ENCODE data around the gene IGFBP5. TPM values are rescaled to one million over a fixed set of nuclear protein-coding genes. Genes with fewer than 3 reads are reported as not detected.

Gene IGFBP5
- total RNA-seq, 1 experiment from 2014 or later = 3.9 TPM

DNA sequence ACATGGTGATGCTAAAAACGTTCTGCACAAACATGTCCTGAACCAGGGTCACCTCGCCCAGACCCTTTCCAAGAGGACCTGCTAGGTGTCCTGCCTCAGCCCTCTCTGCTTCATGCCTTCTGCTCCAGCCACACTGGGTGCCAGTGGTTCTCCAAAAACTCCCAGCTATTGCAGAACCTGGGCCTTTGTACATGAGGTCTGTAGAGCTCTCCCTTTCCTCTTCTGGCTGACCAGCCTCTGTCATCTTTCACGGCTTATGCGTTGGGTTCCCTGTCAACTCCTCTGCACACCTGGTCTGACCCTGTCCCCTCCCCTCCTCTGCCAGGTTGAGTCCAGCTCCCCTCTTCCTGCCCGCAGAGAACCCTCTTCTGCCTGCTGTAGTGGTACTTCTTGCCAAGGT lies 35.5 kb upstream of the IGFBP5 start:
- POLR2A ChIA-PET = no interaction called here
- Histone ChIP-seq H4K20me1 (ENCODE audit: insufficient read depth) (no peaks in the 10 kb centered on the region), H3K27me3 (ENCODE audit: insufficient read depth, low read length) (peaks cover 39% of the 10 kb centered on the region), H3K9ac (ENCODE audit: low read length) (no peak overlapping the region), H3K27ac (ENCODE audit: low read depth, low read length) (no peak overlapping the region), H3K4me3 (replicated peaks in 1 of 2; ENCODE audit: low read depth in 1 of 2, low read length in 2 of 2) (no peak overlapping the region), H3K79me2 (ENCODE audit: insufficient read depth, low read length) (no peaks in the 10 kb centered on the region), H2AFZ (ENCODE audit: low read depth, low read length, poor library complexity, severe bottlenecking) (no peak overlapping the region), H3K4me2 (ENCODE audit: low read length) (no peak overlapping the region), H3K9me3 (ENCODE audit: control insufficient read depth in 1 of 2, insufficient read depth in 1 of 2, low read depth in 1 of 2, low read length in 2 of 2) (no peaks in the 10 kb centered on the region), H3K4me1 (ENCODE audit: control insufficient read depth in 1 of 2, insufficient read depth in 2 of 2, low read length in 2 of 2) (no peaks in the 10 kb centered on the region), H3K36me3 (ENCODE audit: control insufficient read depth in 1 of 2, insufficient read depth in 2 of 2, low read length in 2 of 2) (no peaks in the 10 kb centered on the region), H3K9me2 (ENCODE audit: insufficient read depth) (no peaks in the 10 kb centered on the region)
- RAD21 ChIA-PET (ENCODE audit: low non-redundant PET in 1 of 2, low total read pairs in 2 of 2, uncharacterized antibody in 2 of 2, unreplicated experiment in 2 of 2) = no interaction called here
- intact Hi-C loops (cut with micrococcal nuclease) = no loop called here
- CTCF ChIA-PET = no interaction called here
- no TSS peak for BruUV-seq (replicated peaks)
- TF ChIP-seq MAX (IDR thresholded peaks at IDR 0.05) = no peak
- TF ChIP-seq CTCF (IDR thresholded peaks at IDR 0.05 in 2 of 3, conservative IDR thresholded peaks at IDR 0.05 in 1 of 3; ENCODE audit: borderline replicate concordance in 1 of 3, insufficient read depth in 1 of 3, low read depth in 2 of 3, low read length in 2 of 3) = no peak
- no peak for TF ChIP-seq SRF (IDR thresholded peaks at IDR 0.05; ENCODE audit: low read depth)
- TF ChIP-seq ELF1 (IDR thresholded peaks at IDR 0.05; ENCODE audit: borderline replicate concordance, low read depth) = no peak
- TF ChIP-seq EZH2phosphoT487 (IDR thresholded peaks at IDR 0.05; ENCODE audit: borderline replicate concordance) = no peak
- TF ChIP-seq JUND (IDR thresholded peaks at IDR 0.05) = no peak
- TF ChIP-seq, protein P1, sequence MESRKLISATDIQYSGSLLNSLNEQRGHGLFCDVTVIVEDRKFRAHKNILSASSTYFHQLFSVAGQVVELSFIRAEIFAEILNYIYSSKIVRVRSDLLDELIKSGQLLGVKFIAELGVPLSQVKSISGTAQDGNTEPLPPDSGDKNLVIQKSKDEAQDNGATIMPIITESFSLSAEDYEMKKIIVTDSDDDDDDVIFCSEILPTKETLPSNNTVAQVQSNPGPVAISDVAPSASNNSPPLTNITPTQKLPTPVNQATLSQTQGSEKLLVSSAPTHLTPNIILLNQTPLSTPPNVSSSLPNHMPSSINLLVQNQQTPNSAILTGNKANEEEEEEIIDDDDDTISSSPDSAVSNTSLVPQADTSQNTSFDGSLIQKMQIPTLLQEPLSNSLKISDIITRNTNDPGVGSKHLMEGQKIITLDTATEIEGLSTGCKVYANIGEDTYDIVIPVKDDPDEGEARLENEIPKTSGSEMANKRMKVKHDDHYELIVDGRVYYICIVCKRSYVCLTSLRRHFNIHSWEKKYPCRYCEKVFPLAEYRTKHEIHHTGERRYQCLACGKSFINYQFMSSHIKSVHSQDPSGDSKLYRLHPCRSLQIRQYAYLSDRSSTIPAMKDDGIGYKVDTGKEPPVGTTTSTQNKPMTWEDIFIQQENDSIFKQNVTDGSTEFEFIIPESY (IDR thresholded peaks at IDR 0.05; ENCODE audit: extremely low read depth, insufficient replicate concordance, low read length) = no peak
- no peak for TF ChIP-seq POLR2A (IDR thresholded peaks at IDR 0.05; ENCODE audit: borderline replicate concordance, extremely low read depth, insufficient read depth, insufficient read length)
- no peak for TF ChIP-seq CBX3 (IDR thresholded peaks at IDR 0.05; ENCODE audit: low read depth)
- ATAC-seq = no peak
- DNase-seq (ENCODE audit: low read depth, low spot score) = no peak
